GM12891 (cell line): ENCODE data around the gene PTPN6.

Experiments used
- DNase-seq: peaks from one replicate; pipeline ENCODE4 v3.0.0; 2011; ENCODE audit warnings: low spot score; ENCODE audit not compliant: insufficient read length
- FAIRE-seq: peaks from 2 replicates; lab custom pipeline; 2011; peaks lifted over from hg19 to GRCh38; lab: Jason Lieb, UNC
- PAX5 ChIP-seq: IDR thresholded peaks from 2 replicates; pipeline ENCODE4 v1.6.1; 2011; ENCODE audit warnings: low read length, moderate library complexity, mild to moderate bottlenecking; ENCODE audit not compliant: insufficient read depth, severe bottlenecking
- POLR2A ChIP-seq: IDR thresholded peaks from 2 replicates; pipeline ENCODE4 v1.6.1; 2011; ENCODE audit warnings: low read depth, low read length, control low read depth
- POLR2AphosphoS5 ChIP-seq: IDR thresholded peaks from 2 replicates; pipeline ENCODE4 v1.6.1; 2011; ENCODE audit warnings: low read depth, low read length, control low read depth
- POU2F2 ChIP-seq: IDR thresholded peaks from 2 replicates; pipeline ENCODE4 v1.6.1; 2011; ENCODE audit warnings: low read depth, mild to moderate bottlenecking, control low read depth, low read length, moderate library complexity
- SPI1 ChIP-seq: IDR thresholded peaks from 2 replicates; pipeline ENCODE4 v1.6.1; 2011; ENCODE audit warnings: low read depth, low read length, control low read depth
- TAF1 ChIP-seq: IDR thresholded peaks from 2 replicates; pipeline ENCODE4 v1.6.1; 2011; ENCODE audit warnings: low read depth, low read length, control low read depth

PTPN6 gene

DNA sequence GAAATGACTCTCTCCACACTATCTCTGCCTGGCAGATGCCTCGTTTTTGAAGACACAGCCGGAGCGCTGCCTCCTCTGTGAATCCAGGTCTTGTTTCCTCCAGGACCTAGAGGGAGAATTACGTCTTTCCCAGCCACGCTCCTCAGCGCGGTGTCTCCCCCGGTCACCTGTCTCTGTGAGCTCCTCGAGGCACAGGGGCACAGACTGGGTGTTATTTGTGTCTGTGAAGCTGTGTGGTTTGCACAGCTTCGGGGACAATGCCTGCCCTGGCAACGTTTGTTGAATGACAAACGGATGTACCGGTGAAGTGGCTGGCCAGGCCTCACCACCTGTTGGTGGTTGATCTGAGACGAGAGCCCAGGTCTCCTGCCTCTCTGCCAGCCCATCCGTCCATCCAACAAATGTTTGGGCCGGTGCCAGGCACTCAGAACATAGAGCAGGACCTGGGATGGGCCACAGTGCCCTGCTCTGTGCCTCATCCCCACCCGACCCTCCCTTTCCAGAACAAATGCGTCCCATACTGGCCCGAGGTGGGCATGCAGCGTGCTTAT, 6.1 kb downstream of the PTPN6 start:
- DNase-seq (no peak), FAIRE-seq (peak; percentile 72)
- TF ChIP-seq TAF1 (no peak), POLR2A (0 out of 2 replicates have a peak, but pooled peaks have one; percentile 0), POLR2AphosphoS5 (0 out of 2 replicates have a peak, but pooled peaks have one; percentile 12)

DNA sequence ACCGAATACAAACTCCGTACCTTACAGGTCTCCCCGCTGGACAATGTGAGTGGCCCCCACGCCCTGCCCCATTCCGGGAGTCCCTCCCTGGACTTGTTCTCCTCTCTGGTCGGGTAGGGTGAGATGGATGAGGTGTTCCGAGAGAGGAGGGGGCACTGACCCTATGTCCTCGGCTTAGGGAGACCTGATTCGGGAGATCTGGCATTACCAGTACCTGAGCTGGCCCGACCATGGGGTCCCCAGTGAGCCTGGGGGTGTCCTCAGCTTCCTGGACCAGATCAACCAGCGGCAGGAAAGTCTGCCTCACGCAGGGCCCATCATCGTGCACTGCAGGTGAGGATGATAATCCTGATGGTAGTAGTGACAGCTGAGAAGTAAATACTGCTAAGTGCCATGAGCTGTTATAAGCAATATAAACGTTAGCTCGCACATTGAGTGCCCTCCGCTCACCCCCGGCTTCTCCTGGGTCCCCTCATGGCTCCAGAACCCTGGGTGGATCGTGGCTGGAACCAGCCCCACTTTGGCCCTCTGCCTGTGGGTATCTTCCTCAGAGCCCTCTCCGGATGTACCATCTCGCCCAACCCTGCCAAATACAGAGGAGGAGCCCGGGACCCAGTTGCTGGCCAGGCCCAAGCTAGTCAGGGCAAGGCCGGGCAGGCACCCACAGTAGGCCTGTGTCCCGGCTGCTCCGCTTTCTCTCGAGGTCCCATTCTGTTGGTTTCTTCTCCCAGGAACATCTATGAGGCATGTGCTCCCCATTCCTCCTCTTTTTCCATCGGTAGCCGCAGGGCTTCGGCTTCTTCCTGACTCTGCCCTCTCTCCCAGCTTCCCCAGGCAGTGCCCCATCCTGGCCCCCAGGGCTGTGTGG, 6.8 kb downstream of the PTPN6 start:
- FAIRE-seq (no peak), DNase-seq (no peak)
- TF ChIP-seq POLR2AphosphoS5 (peak; percentile 23; the same call in 1 of the 2 replicates), POLR2A (no peak; the same call in 1 of the 2 replicates), TAF1 (no peak), POU2F2 (peak; percentile 61; the same call in 1 of the 2 replicates), SPI1 (no peak), PAX5 (no peak)

DNA sequence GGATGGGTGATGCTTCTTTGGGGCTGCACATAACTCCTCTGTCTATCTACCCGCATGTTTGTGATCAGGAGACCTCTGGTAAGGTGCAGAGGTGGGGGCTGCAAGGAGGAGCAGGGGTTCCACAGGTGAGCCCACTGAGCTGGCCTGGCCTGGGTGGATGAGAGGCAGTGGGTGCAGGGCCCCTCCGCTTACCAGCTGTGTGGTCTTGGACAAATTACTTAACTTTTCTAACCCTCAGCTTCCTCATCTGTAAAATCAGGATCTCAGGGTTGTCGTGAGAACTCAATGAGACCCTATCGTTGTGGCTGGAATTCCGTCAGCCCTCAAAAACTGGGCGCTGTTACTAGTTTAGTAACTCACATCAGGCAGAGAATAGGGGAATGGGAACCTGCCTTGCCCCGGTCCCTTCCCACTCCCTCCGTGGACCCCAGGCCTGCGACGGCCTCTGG, 7.5 kb downstream of the PTPN6 start:
- DNase-seq (no peak), FAIRE-seq (no peak)
- TF ChIP-seq PAX5, result no peak
- no peak for TF ChIP-seq POLR2AphosphoS5
- TF ChIP-seq TAF1, result no peak
- no peak for TF ChIP-seq SPI1
- no peak for TF ChIP-seq POU2F2
- TF ChIP-seq POLR2A, result no peak

DNA sequence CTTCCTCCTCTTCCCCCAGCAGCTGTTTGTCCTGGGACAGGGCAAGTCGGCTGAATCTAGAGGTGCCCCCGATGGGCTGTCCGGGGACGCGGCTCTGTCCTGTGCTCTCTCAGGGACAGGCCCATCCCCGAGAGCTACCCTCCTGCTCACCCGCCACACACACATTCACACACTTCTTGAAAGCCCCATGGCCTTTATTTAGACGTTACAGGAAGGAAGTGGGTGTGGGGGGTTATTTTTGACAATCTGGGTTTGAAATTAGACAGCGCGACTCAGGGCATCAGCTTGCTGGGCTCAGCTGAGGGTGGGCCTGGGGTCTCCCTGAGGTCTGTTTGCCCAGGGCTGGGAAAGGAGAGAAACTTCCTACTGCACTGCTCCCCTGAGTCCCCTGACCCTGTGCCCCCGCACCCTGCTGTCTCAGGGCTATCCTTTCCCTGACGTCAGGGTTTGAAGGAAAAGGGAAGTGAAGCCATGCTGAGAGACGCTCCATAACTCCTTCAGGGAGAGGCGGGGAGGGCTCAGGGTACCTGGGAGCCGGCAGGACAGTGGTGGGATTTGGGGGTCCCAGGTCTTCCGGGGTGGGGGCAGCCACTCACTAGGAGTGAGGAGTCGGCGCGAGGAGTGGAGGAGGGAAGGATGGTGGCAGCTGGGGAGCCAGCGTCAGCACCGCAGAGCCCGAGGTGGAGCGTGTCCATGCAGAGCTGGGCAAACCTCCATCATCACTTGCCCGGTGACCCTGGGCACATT, 8.1 kb downstream of the PTPN6 start:
- DNase-seq, result no peak
- peak; percentile 95 for FAIRE-seq
- TF ChIP-seq POLR2AphosphoS5 (peak; percentile 80), POLR2A (peak; percentile 75), TAF1 (peak; percentile 57; the same call in 1 of the 2 replicates), SPI1 (peak; percentile 95), POU2F2 (peak; percentile 90), PAX5 (peak; percentile 49)

DNA sequence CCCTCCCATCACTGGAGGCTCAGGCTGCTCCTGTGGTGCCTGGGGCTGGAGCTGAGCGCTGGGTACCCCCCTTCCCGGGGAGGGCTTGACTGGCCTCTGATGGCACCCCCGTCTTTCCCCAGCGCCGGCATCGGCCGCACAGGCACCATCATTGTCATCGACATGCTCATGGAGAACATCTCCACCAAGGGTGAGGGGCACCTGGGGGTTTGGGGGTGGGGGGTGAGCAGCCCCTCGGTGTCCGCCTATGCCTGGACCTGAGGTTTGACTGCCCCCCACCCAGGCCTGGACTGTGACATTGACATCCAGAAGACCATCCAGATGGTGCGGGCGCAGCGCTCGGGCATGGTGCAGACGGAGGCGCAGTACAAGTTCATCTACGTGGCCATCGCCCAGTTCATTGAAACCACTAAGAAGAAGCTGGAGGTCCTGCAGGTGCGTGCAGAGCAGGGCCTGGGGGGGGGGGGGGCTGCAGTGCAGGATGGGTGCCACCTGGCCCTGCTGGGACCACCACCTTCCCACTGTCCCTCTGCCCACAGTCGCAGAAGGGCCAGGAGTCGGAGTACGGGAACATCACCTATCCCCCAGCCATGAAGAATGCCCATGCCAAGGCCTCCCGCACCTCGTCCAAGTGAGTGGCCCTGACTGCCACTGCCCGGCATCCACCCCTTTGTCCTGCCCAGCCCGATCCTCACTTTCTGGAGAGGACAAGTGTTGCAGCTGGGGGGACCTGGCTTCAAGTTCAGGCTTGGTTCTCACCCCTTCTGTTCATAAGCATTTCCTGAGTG, 8.8 kb downstream of the PTPN6 start:
- FAIRE-seq (no peak), DNase-seq (no peak)
- no peak for TF ChIP-seq TAF1

DNA sequence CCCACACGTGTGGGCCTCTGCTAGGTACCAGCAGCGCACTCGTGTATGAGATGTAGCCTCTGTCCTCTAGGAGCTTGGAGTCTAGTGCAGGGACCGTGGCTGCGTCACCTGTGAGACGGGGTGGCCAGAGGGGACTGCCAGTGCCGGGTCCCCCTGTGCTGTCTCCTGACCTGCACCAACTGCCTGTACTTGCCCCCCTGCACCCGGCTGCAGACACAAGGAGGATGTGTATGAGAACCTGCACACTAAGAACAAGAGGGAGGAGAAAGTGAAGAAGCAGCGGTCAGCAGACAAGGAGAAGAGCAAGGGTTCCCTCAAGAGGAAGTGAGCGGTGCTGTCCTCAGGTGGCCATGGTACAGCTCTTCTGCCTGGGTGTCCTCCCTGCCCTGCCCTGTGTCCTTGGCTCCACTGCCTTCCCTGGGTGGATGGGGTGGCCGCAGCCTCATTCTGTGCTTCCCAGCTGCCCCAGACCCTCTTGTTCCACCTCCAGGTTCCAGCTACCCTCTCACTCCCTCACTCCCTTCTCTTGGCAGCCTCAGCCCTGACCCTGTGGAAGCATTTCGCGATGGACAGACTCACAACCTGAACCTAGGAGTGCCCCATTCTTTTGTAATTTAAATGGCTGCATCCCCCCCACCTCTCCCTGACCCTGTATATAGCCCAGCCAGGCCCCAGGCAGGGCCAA, 9.6 kb downstream of the PTPN6 start:
- FAIRE-seq (peak; percentile 81), DNase-seq (no peak)
- no peak for TF ChIP-seq POLR2AphosphoS5
- no peak for TF ChIP-seq POU2F2
- TF ChIP-seq TAF1, result no peak
- TF ChIP-seq PAX5, result no peak
- TF ChIP-seq POLR2A, result peak; percentile 53; the same call in 1 of the 2 replicates
- peak; percentile 79 for TF ChIP-seq SPI1

DNA sequence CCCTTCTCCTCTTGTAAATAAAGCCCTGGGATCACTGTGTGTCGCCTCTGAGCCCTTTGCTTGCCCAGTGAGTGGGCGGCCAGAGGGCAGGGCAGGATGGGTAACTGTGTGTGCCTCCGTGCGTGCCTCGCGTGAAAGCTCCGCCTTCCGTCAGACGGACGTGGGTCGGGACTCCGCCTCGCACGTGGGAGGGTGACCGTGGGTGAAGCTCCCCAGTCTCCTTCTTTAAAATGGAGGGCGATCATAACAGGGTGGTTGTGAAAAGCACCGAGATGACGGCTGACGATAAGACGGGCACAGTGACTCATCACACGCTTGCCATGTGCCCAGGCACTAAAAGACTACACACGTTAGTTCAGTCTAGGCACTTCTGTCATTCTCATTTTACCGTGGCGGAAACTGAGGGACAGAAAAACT, 10.1 kb downstream of the PTPN6 start:
- DNase-seq (no peak), FAIRE-seq (peak; percentile 95)
- TF ChIP-seq POLR2AphosphoS5 (no peak; the same call in 1 of the 2 replicates), POLR2A (no peak)

DNA sequence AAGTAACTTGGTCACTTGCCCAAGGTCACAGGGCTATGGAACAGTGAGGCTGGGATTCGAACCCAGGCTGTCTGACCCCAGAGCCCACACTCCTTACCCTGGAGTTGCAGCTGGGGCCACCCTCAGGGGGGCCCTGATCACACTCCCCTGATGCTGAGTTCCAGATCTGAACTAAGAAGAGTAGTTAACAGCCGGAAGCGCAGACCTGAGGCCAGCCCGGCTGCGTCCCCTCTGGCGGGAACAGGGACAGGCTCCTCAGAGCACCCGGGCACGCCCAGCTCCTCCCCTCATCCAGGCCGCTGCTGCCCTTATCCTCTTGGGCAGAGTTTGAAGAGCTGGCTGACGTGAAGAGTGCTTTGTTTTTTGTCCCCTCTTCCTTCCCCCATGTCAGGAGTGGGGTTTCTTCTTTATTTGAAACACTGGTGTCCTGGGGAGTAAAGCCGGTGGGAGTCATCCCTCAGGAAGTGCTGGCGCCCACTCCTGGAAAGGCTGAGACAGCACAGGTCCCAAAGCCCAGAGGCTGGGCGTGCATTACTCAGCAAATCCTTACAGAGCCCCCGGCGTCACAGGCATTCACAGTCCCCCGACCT, 10.6 kb downstream of the PTPN6 start:
- peak; percentile 35 for FAIRE-seq
- TF ChIP-seq POLR2AphosphoS5 (peak; percentile 79), PAX5 (no peak), POLR2A (0 out of 2 replicates have a peak, but pooled peaks have one; percentile 43), SPI1 (0 out of 2 replicates have a peak, but pooled peaks have one; percentile 0), POU2F2 (peak; percentile 36; the same call in 1 of the 2 replicates), TAF1 (no peak)
- DNase-seq, result no peak
